Epidermal melanocyte (primary cell): ENCODE data around the gene PCCA.
"Not testable (repeated sequence)": the region's sequence is repeated elsewhere in the genome, so short reads cannot be mapped to it uniquely, and the experiment has no call there.

Experiments
- DNase-seq: peaks from one replicate; pipeline ENCODE4 v3.0.0; 2011; ENCODE audit warnings: low spot score; ENCODE audit not compliant: insufficient read length

Gene PCCA

GRCh38 chr13:100184095-100184494 is 95.2 kb downstream of the PCCA start:
- DNase-seq: no peak

GRCh38 chr13:100195568-100195967 is 106.7 kb downstream of the PCCA start:
- DNase-seq: no peak

- DNase-seq: no peak
These were observed 107.5 kb downstream of the PCCA start for GRCh38 chr13:100196375-100196774.

GRCh38 chr13:100197116-100197515 is 108.2 kb downstream of the PCCA start:
- DNase-seq: no peak

- no peak for DNase-seq
These were observed 108.9 kb downstream of the PCCA start for GRCh38 chr13:100197591-100198365.

GRCh38 chr13:100203696-100204367 is 114.9 kb downstream of the PCCA start:
- DNase-seq: no peak

GRCh38 chr13:100208002-100208401 is 119.1 kb downstream of the PCCA start:
- no peak for DNase-seq

GRCh38 chr13:100208626-100209025 is 119.7 kb downstream of the PCCA start:
- no peak for DNase-seq

GRCh38 chr13:100209857-100210825 is 121.2 kb downstream of the PCCA start:
- no peak for DNase-seq

GRCh38 chr13:100211016-100211710 is 122.3 kb downstream of the PCCA start:
- DNase-seq: no peak

GRCh38 chr13:100212904-100213553 is 124.1 kb downstream of the PCCA start:
- no peak for DNase-seq

- DNase-seq: no peak
These were observed 124.7 kb downstream of the PCCA start for GRCh38 chr13:100213576-100213975.

- DNase-seq: no peak
These were observed 126.0 kb downstream of the PCCA start for GRCh38 chr13:100214886-100215285.

- no peak for DNase-seq
These were observed 132.3 kb downstream of the PCCA start for GRCh38 chr13:100221166-100221565.

- not testable (repeated sequence) for DNase-seq
These were observed 135.2 kb downstream of the PCCA start for GRCh38 chr13:100223966-100224530.

- no peak for DNase-seq
These were observed 140.7 kb downstream of the PCCA start for GRCh38 chr13:100229603-100230002.

- no peak for DNase-seq
These were observed 141.9 kb downstream of the PCCA start for GRCh38 chr13:100230769-100231149.

- no peak for DNase-seq
These were observed 142.3 kb downstream of the PCCA start for GRCh38 chr13:100231176-100231575.

- DNase-seq: no peak
These were observed 145.1 kb downstream of the PCCA start for GRCh38 chr13:100234006-100234405.

- no peak for DNase-seq
These were observed 145.7 kb downstream of the PCCA start for GRCh38 chr13:100234524-100235136.
